ENCODE data around the gene CELF4.

The CELF4 gene

DNA sequence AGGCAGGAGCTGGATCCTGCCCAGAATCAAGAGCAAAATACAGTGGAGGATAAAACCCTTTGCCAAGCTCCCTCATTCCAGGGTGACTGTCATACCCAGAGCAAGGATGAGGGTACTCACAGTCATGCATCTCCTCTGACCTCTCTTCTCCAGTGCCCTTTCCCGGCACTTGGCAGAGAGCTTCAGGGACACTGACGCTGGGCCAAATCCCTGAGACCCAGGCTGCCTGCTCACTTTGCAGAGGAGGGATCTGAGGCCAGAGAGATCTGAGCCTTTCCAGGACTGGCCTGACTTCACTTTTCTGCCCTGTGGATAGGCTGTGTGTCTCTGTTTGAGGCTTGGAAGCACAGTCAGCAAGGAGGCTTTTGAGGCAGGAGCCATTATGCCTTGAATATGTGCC lies 330.0 kb downstream of the CELF4 start:
- H3K27ac ChIP-seq (ENCODE audit: low read depth, low read length), result no peak overlapping the region
- 0 out of 2 replicates have a peak, but pooled peaks cover 6% of the 10 kb centered on the region for H3K27me3 ChIP-seq (ENCODE audit: insufficient read depth, low read length)
- H3K4me3 ChIP-seq (ENCODE audit: low read depth, low read length), result no peak overlapping the region
- no peak overlapping the region for H2AFZ ChIP-seq (ENCODE audit: low read length, unreplicated experiment)
- H3K4me1 ChIP-seq (ENCODE audit: control insufficient read depth, insufficient read depth, low read length, unreplicated experiment), result no peaks in the 10 kb centered on the region
- H3K79me2 ChIP-seq (ENCODE audit: control insufficient read depth, insufficient read depth, low read length, unreplicated experiment), result no peaks in the 10 kb centered on the region
- no peaks in the 10 kb centered on the region for H3K36me3 ChIP-seq (ENCODE audit: insufficient read depth, low read length)

DNA sequence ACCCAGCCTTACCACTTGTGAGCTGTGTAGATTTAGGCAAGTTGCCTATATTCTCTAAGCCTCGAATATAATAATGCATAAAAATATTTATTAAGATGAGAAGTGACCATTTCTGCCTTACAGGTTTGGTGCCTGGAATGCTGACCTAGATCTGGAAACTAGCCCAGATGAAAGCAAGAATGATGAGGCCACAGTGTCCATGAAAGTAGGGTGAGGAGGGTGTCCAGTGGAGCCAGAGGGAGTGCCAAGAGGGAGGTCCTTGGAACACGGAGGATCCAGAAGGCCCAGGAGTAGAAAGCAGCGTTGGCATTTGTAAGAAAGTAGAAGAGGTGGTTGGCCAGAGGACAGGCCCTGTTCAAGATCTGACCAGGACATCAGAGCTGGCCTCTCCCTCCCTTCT lies 334.3 kb downstream of the CELF4 start:
- H3K27me3 ChIP-seq (ENCODE audit: insufficient read depth, low read length), result no peaks in the 10 kb centered on the region
- H3K27ac ChIP-seq (ENCODE audit: low read depth, low read length), result no peak overlapping the region
- no peaks in the 10 kb centered on the region for H3K4me1 ChIP-seq (ENCODE audit: control insufficient read depth, insufficient read depth, low read length, unreplicated experiment)
- H3K79me2 ChIP-seq (ENCODE audit: control insufficient read depth, insufficient read depth, low read length, unreplicated experiment), result no peaks in the 10 kb centered on the region
- no peaks in the 10 kb centered on the region for H3K36me3 ChIP-seq (ENCODE audit: insufficient read depth, low read length)
- no peak overlapping the region for H2AFZ ChIP-seq (ENCODE audit: low read length, unreplicated experiment)
- no peak overlapping the region for H3K4me3 ChIP-seq (ENCODE audit: low read depth, low read length)

DNA sequence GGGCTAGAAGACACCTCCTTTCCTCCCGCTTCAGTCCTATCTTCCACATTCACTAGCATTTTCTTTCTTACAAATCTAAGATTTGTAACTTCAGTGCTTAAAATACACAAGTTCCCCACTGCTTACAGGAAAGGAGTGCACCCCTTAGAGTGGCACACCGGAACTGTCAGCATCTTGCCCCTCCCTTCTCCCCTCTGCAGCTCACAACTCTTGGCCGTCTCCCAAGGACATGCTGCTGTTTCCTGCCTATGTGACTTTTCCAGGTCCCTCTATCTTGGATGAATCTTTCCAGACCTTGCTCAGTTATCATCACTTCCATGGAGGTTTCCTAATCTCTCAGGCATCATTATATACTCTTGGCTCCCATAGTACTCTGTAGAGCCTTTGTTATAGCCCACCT lies 334.8 kb downstream of the CELF4 start:
- Histone ChIP-seq H3K4me3 (ENCODE audit: low read depth, low read length) (no peak overlapping the region), H3K79me2 (ENCODE audit: control insufficient read depth, insufficient read depth, low read length, unreplicated experiment) (no peaks in the 10 kb centered on the region), H3K4me1 (ENCODE audit: control insufficient read depth, insufficient read depth, low read length, unreplicated experiment) (no peaks in the 10 kb centered on the region), H2AFZ (ENCODE audit: low read length, unreplicated experiment) (no peak overlapping the region), H3K27me3 (ENCODE audit: insufficient read depth, low read length) (no peaks in the 10 kb centered on the region), H3K27ac (ENCODE audit: low read depth, low read length) (no peak overlapping the region), H3K36me3 (ENCODE audit: insufficient read depth, low read length) (no peaks in the 10 kb centered on the region)

DNA sequence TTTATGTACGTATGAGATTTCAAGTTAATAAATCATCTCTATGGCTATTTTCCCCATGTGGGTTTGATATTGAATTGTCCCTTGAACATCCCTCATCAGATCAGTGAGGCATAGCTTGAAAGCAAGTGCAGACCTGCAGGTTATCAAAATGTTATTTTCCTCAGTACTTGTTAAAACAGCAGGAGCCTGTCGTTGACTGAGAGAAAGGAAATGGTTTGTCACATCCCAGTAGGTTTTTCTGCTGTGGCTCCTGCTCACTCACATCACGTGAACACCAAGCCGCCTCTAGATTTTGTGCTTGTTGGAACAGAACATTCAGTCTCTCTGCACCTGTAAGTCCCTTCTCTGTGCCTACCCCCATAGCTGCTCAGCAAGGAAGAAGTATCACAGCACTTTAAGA lies 340.3 kb downstream of the CELF4 start:
- Histone ChIP-seq H2AFZ (ENCODE audit: low read length, unreplicated experiment) (no peak overlapping the region), H3K27ac (ENCODE audit: low read depth, low read length) (no peak overlapping the region), H3K4me3 (ENCODE audit: low read depth, low read length) (no peak overlapping the region), H3K36me3 (ENCODE audit: insufficient read depth, low read length) (no peaks in the 10 kb centered on the region), H3K79me2 (ENCODE audit: control insufficient read depth, insufficient read depth, low read length, unreplicated experiment) (no peaks in the 10 kb centered on the region), H3K27me3 (ENCODE audit: insufficient read depth, low read length) (no peaks in the 10 kb centered on the region), H3K4me1 (ENCODE audit: control insufficient read depth, insufficient read depth, low read length, unreplicated experiment) (no peaks in the 10 kb centered on the region)

DNA sequence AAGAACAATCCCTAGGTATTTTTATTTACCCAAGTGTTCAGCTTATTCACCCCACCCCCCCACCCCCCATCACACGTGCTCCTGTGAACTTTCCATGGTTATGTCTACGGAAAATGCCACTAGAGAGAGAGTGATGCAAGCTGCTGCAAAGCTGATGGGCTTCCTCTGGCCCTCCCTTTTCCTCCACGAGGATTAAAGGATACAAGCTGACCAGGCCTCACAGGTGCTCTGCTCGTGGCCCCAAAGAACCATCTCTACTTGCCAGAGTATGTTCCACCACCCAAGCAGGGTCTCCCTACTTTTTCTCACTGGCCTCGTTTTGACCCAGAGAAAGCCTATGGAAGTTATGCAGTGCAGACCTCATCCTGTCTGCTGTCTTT lies 342.6 kb downstream of the CELF4 start:
- no peaks in the 10 kb centered on the region for H3K4me1 ChIP-seq (ENCODE audit: control insufficient read depth, insufficient read depth, low read length, unreplicated experiment)

DNA sequence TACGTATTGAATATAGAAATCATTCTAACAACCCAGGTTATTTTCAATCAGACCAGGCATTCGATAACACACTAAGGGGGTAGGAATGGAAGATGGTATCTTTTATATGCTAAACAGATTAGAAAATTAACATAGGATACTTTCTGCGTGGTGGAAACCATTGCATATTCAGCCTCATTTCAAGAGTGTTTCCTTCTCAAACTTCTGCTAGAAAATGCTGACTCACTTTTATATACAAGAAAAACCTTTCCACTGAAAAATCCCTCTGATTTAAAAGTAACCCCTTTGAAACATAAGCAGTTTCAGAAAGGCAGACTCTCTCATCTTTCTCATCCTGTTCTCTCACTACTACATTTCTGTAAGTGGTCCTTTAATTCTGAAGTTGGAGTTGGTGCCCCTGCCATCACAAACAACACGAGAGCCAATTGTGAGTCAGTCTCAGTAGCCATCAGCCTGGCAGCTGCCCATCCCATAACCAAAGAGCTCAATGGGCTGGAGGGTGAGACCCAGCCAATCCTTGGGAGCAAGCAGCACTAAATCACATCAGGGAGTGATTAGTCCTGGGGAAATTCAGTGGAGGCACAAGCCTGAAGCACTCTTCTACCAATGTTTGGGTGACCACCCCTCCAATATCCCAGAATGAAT lies 343.1 kb downstream of the CELF4 start:
- no peaks in the 10 kb centered on the region for H3K27me3 ChIP-seq (ENCODE audit: insufficient read depth, low read length)
- no peak overlapping the region for H2AFZ ChIP-seq (ENCODE audit: low read length, unreplicated experiment)
- H3K4me3 ChIP-seq (ENCODE audit: low read depth, low read length), result no peak overlapping the region
- H3K79me2 ChIP-seq (ENCODE audit: control insufficient read depth, insufficient read depth, low read length, unreplicated experiment), result no peaks in the 10 kb centered on the region
- H3K27ac ChIP-seq (ENCODE audit: low read depth, low read length), result no peak overlapping the region
- H3K4me1 ChIP-seq (ENCODE audit: control insufficient read depth, insufficient read depth, low read length, unreplicated experiment), result no peaks in the 10 kb centered on the region
- no peaks in the 10 kb centered on the region for H3K36me3 ChIP-seq (ENCODE audit: insufficient read depth, low read length)

More for the DNA sequence above, 342.6 kb downstream of the CELF4 start:
- H3K27ac ChIP-seq (ENCODE audit: low read depth, low read length), result no peak overlapping the region
- no peaks in the 10 kb centered on the region for H3K36me3 ChIP-seq (ENCODE audit: insufficient read depth, low read length)
- no peak overlapping the region for H2AFZ ChIP-seq (ENCODE audit: low read length, unreplicated experiment)
- no peaks in the 10 kb centered on the region for H3K27me3 ChIP-seq (ENCODE audit: insufficient read depth, low read length)
- no peak overlapping the region for H3K4me3 ChIP-seq (ENCODE audit: low read depth, low read length)
- no peaks in the 10 kb centered on the region for H3K79me2 ChIP-seq (ENCODE audit: control insufficient read depth, insufficient read depth, low read length, unreplicated experiment)

DNA sequence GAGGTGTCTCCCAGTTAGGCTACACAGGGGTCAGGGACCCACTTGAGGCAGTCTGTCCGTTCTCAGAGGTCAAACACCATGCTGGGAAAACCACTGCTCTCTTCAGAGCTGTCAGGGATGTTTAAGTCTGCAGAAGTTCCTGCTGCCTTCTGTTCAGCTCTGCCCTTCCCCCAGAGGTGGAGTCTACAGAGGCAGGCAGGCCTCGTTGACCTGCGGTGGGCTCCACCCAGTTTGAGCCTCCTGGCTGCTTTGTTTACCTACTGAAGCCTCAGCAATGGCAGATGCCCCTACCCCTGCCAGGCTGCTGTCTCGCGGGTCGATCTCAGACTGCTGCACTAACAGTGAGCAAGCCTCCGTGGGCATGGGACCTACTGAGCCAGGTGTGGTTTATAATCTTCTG lies 346.3 kb downstream of the CELF4 start:
- H3K27me3 ChIP-seq (ENCODE audit: insufficient read depth, low read length), result no peaks in the 10 kb centered on the region
- H3K4me1 ChIP-seq (ENCODE audit: control insufficient read depth, insufficient read depth, low read length, unreplicated experiment), result no peaks in the 10 kb centered on the region
- no peaks in the 10 kb centered on the region for H3K36me3 ChIP-seq (ENCODE audit: insufficient read depth, low read length)
- H3K4me3 ChIP-seq (ENCODE audit: low read depth, low read length), result no peak overlapping the region
- H3K79me2 ChIP-seq (ENCODE audit: control insufficient read depth, insufficient read depth, low read length, unreplicated experiment), result no peaks in the 10 kb centered on the region
- no peak overlapping the region for H3K27ac ChIP-seq (ENCODE audit: low read depth, low read length)
- no peak overlapping the region for H2AFZ ChIP-seq (ENCODE audit: low read length, unreplicated experiment)

DNA sequence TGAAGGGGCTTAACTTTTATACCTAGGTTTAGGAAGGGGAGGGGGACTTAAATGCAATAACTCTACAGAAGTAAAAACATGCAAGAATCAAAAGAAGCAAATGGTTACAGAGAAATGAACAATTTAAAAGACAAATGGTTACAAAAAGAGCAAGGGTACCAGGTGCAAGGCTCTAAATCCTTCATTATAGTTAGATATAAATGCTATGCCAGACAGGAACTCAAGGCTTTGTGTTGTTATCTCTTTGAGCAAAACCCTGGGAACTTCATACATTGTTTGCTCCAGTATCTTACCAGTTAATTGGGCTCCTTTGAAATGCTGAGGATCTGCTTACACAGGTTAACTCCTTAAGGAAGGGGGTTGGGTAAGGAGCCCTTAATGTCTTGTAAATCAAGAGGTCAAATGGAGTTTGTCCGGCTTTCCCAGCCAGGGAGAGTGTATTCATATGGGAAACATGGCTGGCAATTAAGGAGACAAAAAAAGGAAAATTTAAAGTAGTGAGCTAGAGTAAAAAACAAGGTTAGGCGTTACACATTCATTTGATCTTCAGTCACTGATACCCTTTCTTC lies 347.5 kb downstream of the CELF4 start:
- Histone ChIP-seq H3K79me2 (ENCODE audit: control insufficient read depth, insufficient read depth, low read length, unreplicated experiment) (no peaks in the 10 kb centered on the region), H3K27me3 (ENCODE audit: insufficient read depth, low read length) (no peaks in the 10 kb centered on the region), H3K4me1 (ENCODE audit: control insufficient read depth, insufficient read depth, low read length, unreplicated experiment) (no peaks in the 10 kb centered on the region), H3K27ac (ENCODE audit: low read depth, low read length) (no peak overlapping the region), H3K4me3 (ENCODE audit: low read depth, low read length) (no peak overlapping the region), H3K36me3 (ENCODE audit: insufficient read depth, low read length) (no peaks in the 10 kb centered on the region), H2AFZ (ENCODE audit: low read length, unreplicated experiment) (no peak overlapping the region)

DNA sequence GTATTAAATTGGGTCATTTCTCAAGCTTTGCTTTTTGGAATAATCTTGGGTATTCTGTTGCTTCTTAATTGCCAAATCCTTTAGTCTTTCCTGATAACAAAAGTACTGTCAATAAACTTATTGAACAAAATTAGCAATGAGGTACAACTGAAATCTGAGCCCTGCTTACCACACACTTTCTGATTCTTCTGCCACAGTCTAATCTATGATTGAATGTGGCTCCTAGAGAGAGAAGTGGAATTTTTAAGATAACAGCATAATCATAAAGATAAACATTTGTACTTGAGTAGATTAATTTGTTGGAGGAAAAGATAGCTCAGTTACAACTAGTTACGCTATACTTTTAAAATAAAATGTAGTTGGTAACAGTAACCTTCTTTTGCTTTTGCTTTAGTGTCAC lies 354.8 kb downstream of the CELF4 start:
- H3K36me3 ChIP-seq (ENCODE audit: insufficient read depth, low read length), result no peaks in the 10 kb centered on the region
- H3K79me2 ChIP-seq (ENCODE audit: control insufficient read depth, insufficient read depth, low read length, unreplicated experiment), result no peaks in the 10 kb centered on the region
- no peak overlapping the region for H3K4me3 ChIP-seq (ENCODE audit: low read depth, low read length)
- H3K27me3 ChIP-seq (ENCODE audit: insufficient read depth, low read length), result no peaks in the 10 kb centered on the region
- no peak overlapping the region for H3K27ac ChIP-seq (ENCODE audit: low read depth, low read length)
- H2AFZ ChIP-seq (ENCODE audit: low read length, unreplicated experiment), result no peak overlapping the region
- no peaks in the 10 kb centered on the region for H3K4me1 ChIP-seq (ENCODE audit: control insufficient read depth, insufficient read depth, low read length, unreplicated experiment)

DNA sequence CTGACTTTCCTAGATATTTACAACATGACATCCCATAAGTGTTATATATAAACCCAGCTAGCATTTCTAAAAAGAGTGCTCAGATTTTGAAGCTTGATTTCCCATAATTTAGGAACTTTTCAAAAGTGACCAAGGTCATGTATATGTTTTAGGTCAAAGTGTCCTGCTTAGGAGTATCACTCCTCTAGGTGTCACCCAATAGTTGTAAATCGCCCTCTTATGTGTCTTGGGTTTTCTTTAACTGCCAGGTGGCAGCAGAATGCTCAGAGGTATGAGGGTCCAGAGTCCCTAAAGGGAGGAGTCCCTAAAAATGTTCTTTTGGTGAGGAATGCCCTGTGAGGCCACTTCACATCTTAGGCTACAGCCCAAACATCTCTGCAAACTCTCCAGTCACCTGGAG lies 358.3 kb downstream of the CELF4 start:
- no peak overlapping the region for H3K4me3 ChIP-seq (ENCODE audit: low read depth, low read length)
- H3K27ac ChIP-seq (ENCODE audit: low read depth, low read length), result no peak overlapping the region
- H3K4me1 ChIP-seq (ENCODE audit: control insufficient read depth, insufficient read depth, low read length, unreplicated experiment), result no peaks in the 10 kb centered on the region
- H2AFZ ChIP-seq (ENCODE audit: low read length, unreplicated experiment), result no peak overlapping the region
- no peaks in the 10 kb centered on the region for H3K36me3 ChIP-seq (ENCODE audit: insufficient read depth, low read length)
- no peaks in the 10 kb centered on the region for H3K27me3 ChIP-seq (ENCODE audit: insufficient read depth, low read length)
- no peaks in the 10 kb centered on the region for H3K79me2 ChIP-seq (ENCODE audit: control insufficient read depth, insufficient read depth, low read length, unreplicated experiment)

DNA sequence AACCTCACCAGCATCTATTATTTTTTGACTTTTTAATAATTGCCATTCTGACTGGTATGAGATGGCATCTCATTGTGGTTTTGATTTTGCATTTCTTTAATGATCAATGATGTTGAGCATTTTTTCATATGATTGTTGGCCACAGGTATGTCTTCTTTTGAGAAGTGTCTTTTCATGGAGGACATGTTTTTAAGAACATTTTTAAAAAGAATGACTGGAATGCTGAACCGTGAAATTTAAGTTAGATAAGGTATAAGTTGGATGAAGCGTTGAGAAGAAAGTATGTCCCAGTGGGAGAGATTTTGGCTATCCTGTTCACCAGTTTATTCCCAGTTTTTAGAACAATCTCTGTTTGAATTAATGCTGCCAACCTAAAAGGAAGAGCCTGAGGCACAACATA lies 365.9 kb downstream of the CELF4 start:
- no peaks in the 10 kb centered on the region for H3K27me3 ChIP-seq (ENCODE audit: insufficient read depth, low read length)
- H3K79me2 ChIP-seq (ENCODE audit: control insufficient read depth, insufficient read depth, low read length, unreplicated experiment), result no peaks in the 10 kb centered on the region
- no peak overlapping the region for H3K27ac ChIP-seq (ENCODE audit: low read depth, low read length)
- no peaks in the 10 kb centered on the region for H3K4me1 ChIP-seq (ENCODE audit: control insufficient read depth, insufficient read depth, low read length, unreplicated experiment)
- no peak overlapping the region for H2AFZ ChIP-seq (ENCODE audit: low read length, unreplicated experiment)
- H3K36me3 ChIP-seq (ENCODE audit: insufficient read depth, low read length), result no peaks in the 10 kb centered on the region
- H3K4me3 ChIP-seq (ENCODE audit: low read depth, low read length), result no peak overlapping the region
